Urothelium cell line (cell line): ENCODE results near the gene CKLF.

ENCODE experiments used
- DNase-seq: peaks from one replicate; pipeline ENCODE4 v3.0.0; 2011; ENCODE audit warnings: low spot score, mixed read lengths
- FAIRE-seq: peaks from 2 replicates; lab custom pipeline; 2011; peaks lifted over from hg19 to GRCh38; lab: Jason Lieb, UNC

Gene CKLF

GRCh38 chr16:66541388-66542355 lies 10.7 kb upstream of the CKLF start:
- FAIRE-seq (no peak), DNase-seq (no peak)

GRCh38 chr16:66542396-66542795 lies 10.0 kb upstream of the CKLF start:
- FAIRE-seq, result no peak

GRCh38 chr16:66543541-66543940 lies 8.8 kb upstream of the CKLF start:
- no peak for FAIRE-seq
- no peak for DNase-seq

More at GRCh38 chr16:66542396-66542795, 10.0 kb upstream of the CKLF start:
- no peak for DNase-seq

GRCh38 chr16:66544016-66544757 lies 8.2 kb upstream of the CKLF start:
- no peak for DNase-seq

GRCh38 chr16:66547101-66547989 lies 5.0 kb upstream of the CKLF start:
- FAIRE-seq (no peak), DNase-seq (no peak)

More at GRCh38 chr16:66544016-66544757, 8.2 kb upstream of the CKLF start:
- FAIRE-seq, result no peak

GRCh38 chr16:66548068-66548467 lies 4.3 kb upstream of the CKLF start:
- DNase-seq, result no peak
- no peak for FAIRE-seq

GRCh38 chr16:66548868-66549267 lies 3.5 kb upstream of the CKLF start:
- no peak for FAIRE-seq
- DNase-seq, result no peak

- DNase-seq (peak; percentile 82), FAIRE-seq (no peak)
Observed at GRCh38 chr16:66549284-66550131, 2.9 kb upstream of the CKLF start, which contains the start of gene TK2. TSS of gene TK2 (minus strand) at chr16:66550122. CDS start at chr16:66550061, 61 bp downstream.

GRCh38 chr16:66551348-66551759 lies 1.0 kb upstream of the CKLF start:
- FAIRE-seq (no peak), DNase-seq (peak; percentile 55)

GRCh38 chr16:66551788-66552285 lies 539 bp upstream of the CKLF start:
- FAIRE-seq, result no peak

GRCh38 chr16:66553223-66553622 lies 847 bp downstream of the CKLF start:
- peak; percentile 26 for DNase-seq
- FAIRE-seq, result no peak

More at GRCh38 chr16:66551788-66552285, 539 bp upstream of the CKLF start:
- peak; percentile 18 for DNase-seq

GRCh38 chr16:66554021-66554420 lies 1.6 kb downstream of the CKLF start:
- DNase-seq (no peak), FAIRE-seq (no peak)

- DNase-seq (no peak), FAIRE-seq (no peak)
Observed at GRCh38 chr16:66554495-66554894, 2.1 kb downstream of the CKLF start.

- no peak for FAIRE-seq
Observed at GRCh38 chr16:66560107-66560506, 7.7 kb downstream of the CKLF start.

GRCh38 chr16:66561381-66562080 lies 9.2 kb downstream of the CKLF start:
- DNase-seq (no peak), FAIRE-seq (no peak)

More at GRCh38 chr16:66560107-66560506, 7.7 kb downstream of the CKLF start:
- DNase-seq, result no peak

GRCh38 chr16:66562409-66562808 lies 10.0 kb downstream of the CKLF start:
- no peak for FAIRE-seq

GRCh38 chr16:66562986-66563385 lies 10.6 kb downstream of the CKLF start:
- DNase-seq (no peak), FAIRE-seq (no peak)

More at GRCh38 chr16:66562409-66562808, 10.0 kb downstream of the CKLF start:
- DNase-seq, result no peak

GRCh38 chr16:66563574-66564334 lies 11.4 kb downstream of the CKLF start:
- DNase-seq, result no peak
- FAIRE-seq, result no peak
